HCT116 (cell line): ENCODE data around the gene ARMS2.

Source experiments
- ATF3 ChIP-seq: IDR thresholded peaks from 2 replicates; pipeline ENCODE4 v1.6.1; 2012
- CEBPB ChIP-seq: IDR thresholded peaks from 2 replicates; pipeline ENCODE4 v1.6.1; 2012; ENCODE audit warnings: low read depth
- CTCF ChIP-seq, 3 experiments: fragments of 200-600 bp in 1 of 3; sonication (generic) in 1 of 3; IDR thresholded peaks in 2 of 3; conservative IDR thresholded peaks in 1 of 3; 2 replicates each; pipeline ENCODE4 v1.5.1; 2012 to 2017; ENCODE audit warnings: low read depth in 2 of 3, low read length in 2 of 3, antibody characterized with exemption in 1 of 3, borderline replicate concordance in 1 of 3, control low read depth in 1 of 3, mild to moderate bottlenecking in 1 of 3, mixed read lengths in 1 of 3, mixed run types in 1 of 3, moderate library complexity in 1 of 3; ENCODE audit not compliant: insufficient read depth in 1 of 3
- EGR1 ChIP-seq: IDR thresholded peaks from 2 replicates; pipeline ENCODE4 v1.6.1; 2012; ENCODE audit warnings: low read depth
- ELF1 ChIP-seq: IDR thresholded peaks from 2 replicates; pipeline ENCODE4 v1.6.1; 2012; ENCODE audit warnings: low read depth, borderline replicate concordance
- EZH2 ChIP-seq: fragments of 200-600 bp; sonication (generic); IDR thresholded peaks from 2 replicates; pipeline ENCODE4 v1.6.1; 2017; ENCODE audit warnings: antibody characterized with exemption, mixed run types
- EZH2phosphoT487 ChIP-seq: fragments of 200-600 bp; IDR thresholded peaks from 2 replicates; pipeline ENCODE4 v1.6.1; 2018; ENCODE audit warnings: antibody characterized with exemption, borderline replicate concordance
- FOSL1 ChIP-seq: IDR thresholded peaks from 2 replicates; pipeline ENCODE4 v1.6.1; 2012; ENCODE audit warnings: low read depth
- POLR2A ChIP-seq: IDR thresholded peaks from 2 replicates; pipeline ENCODE4 v1.7.0; 2011; ENCODE audit warnings: borderline replicate concordance; ENCODE audit not compliant: insufficient read depth, insufficient read length; ENCODE audit errors: extremely low read depth
- SRF ChIP-seq: IDR thresholded peaks from 2 replicates; pipeline ENCODE4 v1.6.1; 2012; ENCODE audit warnings: low read depth
- YY1 ChIP-seq: IDR thresholded peaks from 2 replicates; pipeline ENCODE4 v1.6.1; 2011; ENCODE audit warnings: low read length, low read depth, moderate library complexity, mild to moderate bottlenecking; ENCODE audit not compliant: insufficient replicate concordance; ENCODE audit errors: extremely low read depth
- ZNF274 ChIP-seq: fragments of 200-500 bp; sonication (Bioruptor generic); IDR thresholded peaks from 2 replicates; pipeline ENCODE4 v1.6.1; 2014; ENCODE audit warnings: mild to moderate bottlenecking, low read depth, low read length, inconsistent platforms

- TF ChIP-seq CTCF (IDR thresholded peaks at IDR 0.05 in 2 of 3, conservative IDR thresholded peaks at IDR 0.05 in 1 of 3; ENCODE audit: borderline replicate concordance in 1 of 3, insufficient read depth in 1 of 3, low read depth in 2 of 3, low read length in 2 of 3) (no peak), FOSL1 (no peak), POLR2A (no peak), EGR1 (no peak), EZH2 (no peak), ELF1 (no peak), EZH2phosphoT487 (no peak), ATF3 (no peak), ZNF274 (no peak), SRF (no peak), CEBPB (no peak), YY1 (no peak)
Measured at GRCh38 chr10:122484276-122485060, 30.0 kb downstream of the ARMS2 start.
